Bone marrow (tissue), 2 donors: ENCODE measurements around the gene SMIM14.

Experiments
- DNase-seq, 2 donors: peaks; one replicate each; lab custom pipeline; 2025; lab: John Stamatoyannopoulos, UW

The SMIM14 gene

DNA sequence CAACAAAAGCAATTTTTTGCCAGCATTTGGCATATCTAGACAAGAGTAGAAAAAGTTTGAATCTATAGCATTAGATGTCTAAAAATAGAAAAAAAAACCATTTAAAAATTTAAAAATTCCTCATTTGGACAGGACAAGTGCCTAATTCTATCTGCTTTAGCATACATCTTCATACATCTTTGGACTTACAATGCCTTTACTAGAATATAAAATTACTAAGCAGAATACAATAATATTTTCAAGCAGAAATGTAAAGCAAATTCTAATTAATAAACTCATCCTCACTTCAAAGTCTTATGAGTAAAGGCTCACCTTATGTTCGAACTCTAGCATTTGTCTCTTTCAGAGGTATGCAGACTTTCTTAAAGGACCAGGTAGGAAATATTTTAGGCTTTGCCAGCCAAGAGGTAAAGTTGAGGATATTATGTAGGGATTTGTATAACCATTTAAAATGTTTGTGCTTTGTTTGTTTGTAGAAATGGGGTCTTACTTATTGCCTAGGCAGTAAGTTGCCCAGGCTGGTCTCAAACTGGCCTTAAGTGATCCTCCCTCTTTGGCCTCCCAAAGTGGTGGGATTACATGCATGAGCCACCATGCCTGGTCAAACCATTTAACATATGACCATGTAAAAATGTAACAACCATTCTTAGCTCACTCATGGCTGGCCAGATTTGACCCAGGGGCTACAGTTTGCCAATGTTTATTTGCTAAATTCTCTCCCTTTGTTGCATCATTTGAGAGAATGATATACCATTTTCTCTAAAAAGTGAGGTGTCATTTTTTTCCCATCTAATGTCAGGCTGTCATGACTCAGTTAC lies 140.5 kb downstream of the SMIM14 start:
- DNase-seq = no peak
